GM21717 (cell line): Measurements from ENCODE around the gene WDR7.

Experiments used
- ATAC-seq: cut with Tn5 transposase; IDR thresholded peaks from one replicate; pipeline ENCODE4 v1.9.1; 2021; ENCODE audit warnings: mild to moderate bottlenecking, moderate library complexity; ENCODE audit not compliant: unreplicated experiment

Gene WDR7

DNA sequence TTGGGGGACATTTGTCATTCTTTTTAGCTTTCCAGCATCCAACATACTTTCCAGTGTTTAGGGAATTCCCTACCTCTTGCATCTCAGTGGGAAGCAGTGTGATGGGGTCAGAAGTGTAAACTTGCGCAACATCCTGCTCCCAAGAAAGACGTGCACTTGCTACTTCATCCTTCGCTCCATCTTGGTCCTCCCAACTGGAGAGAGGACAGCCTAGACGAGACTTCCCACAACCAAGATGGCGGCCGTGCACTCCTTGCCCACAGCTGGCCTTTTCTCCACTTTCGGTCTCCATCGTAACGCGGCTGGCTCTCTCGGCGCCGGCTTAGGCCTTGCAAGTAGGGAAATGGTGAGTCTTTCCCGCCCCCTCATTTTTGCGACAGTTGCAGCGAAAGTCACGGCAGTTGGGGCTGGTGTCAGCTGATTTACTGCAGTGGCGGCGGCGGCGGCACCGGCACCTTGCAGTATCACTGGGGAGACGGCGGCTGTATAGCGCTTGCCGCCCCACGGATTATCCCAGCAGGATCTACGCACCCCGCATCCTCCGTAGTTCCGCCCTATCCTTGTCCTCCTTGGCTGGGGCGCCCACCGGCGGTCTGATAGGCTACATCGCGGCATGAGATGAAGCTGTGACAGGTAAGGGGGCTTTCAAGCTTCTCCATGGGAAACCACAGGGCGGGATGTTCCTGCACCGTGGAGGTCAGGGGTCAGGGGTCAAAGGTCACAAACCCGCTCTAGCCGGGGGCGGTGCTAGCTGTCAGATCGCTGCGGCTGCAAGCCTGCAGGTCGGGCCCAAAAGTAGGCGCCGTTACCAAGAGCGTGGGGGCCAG lies at the start of gene WDR7:
TSS of gene WDR7 (plus strand) at position 416 of the 827 bp plus-strand sequence. CDS start 21,157 bp downstream, outside the sequence.
- ATAC-seq = peak; percentile 96

DNA sequence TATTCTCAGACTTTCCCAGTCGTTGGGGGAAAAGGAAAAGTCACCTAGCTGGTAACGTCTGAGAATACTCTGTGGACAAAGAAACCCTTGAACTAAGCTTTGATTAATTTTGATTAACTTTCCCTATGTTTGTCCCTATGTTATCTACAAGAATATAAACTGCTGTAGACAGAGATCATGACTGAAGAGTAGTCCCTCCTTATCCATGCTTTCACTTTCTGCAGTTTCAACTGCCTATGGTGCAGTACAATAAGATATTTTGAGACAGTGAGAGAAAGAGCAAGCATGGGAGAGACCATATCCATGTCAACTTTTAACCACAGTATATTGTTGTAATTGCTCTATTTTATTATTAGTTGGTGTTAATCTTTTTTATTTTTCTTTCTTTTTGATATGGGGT lies 44.5 kb upstream of the WDR7 start:
- no peak for ATAC-seq

DNA sequence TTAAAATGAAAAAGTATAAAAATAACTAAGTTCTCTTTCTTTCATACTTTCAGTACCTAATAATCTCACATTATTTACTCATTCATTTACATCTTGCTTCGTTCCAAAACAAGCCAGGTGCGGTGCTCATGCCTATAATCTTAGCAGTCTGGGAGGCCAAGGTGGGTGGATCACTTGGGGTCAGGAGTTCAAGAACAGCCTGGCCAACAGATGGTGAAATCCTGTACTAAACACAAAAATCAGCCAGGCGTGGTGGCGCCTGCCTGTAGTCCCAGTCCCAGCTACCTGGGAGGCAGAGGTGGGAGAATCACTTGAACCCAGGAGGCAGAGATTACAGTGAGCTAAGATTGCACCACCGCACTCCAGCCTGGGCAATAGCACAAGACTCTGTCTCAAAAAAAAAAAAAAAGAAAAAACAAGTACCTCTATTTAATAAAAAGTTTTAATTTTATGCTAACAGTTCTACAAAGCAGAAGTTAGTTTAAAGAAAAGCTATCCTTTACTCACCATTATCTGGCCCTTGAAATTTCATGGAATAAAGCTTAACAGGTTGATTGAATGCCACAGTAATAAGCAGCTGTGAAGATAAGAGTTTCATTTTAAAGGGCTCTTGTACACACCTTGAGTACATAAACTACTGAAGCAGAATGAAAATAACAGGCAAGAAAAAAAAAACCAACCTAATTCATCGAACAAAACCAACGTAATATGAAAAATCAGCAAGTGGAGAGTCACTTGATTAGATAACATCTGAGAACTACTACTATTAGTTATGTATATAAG lies 35.2 kb upstream of the WDR7 start:
- no peak for ATAC-seq

DNA sequence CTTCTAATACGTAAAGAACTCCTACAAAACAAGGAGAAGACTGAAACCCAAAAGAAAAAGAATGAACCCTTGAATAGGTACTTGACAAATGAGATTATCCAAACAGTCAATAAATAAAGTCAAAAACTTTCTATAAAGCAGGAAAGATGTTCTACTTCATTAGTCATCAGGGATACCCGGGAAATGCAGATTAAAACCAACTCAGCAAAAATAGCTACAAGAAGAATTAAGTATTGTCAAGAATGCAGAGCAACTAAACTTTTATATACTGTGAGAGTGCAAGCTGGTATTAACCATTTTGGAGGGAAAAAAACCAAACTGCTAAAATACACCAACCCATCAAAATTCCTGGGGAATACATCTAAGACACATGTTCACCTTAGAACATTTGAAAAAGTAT lies 23.2 kb upstream of the WDR7 start:
- ATAC-seq = no peak

DNA sequence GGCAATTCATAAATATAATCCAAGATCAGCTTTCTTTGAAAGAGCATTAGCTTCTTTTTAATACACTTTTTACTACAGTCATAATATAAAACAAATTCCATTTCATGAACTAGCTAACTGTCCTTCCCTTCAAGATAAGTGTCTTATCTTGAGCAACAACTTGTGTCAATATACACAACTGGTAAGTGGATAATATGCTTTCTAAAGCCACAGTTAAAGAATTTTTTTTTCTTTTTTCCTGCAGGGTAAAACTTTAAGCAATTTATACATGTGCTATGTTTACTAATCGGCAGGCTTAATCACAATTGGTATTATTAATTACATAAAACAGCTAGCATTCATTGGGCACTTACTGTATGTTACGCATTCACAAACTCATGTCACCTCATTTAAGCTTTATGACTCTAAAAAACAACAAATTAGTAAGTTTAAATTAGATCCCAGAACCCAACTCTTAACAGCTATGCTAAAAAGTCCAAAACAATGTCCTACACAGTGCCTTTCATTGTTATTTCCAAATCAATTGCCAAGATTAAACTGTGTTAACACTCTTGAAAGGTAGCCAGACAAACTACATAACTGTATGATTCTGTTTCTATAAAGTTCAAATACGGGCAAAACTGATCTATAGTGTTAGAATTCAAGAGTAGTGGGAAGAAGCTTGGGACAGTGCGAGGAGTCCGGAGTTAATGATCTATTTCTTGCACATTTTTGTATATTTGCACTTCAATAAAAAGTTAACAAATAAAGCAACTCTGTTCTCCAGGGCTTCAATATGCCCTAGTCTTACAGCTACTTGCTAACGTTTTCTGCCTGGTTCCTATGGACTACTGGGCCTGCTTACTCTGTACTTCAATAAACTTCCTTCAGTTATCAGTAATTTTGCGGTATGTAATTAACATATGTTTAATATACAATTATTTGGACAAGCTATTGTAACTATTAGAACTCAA lies 18.8 kb upstream of the WDR7 start:
- ATAC-seq = no peak

DNA sequence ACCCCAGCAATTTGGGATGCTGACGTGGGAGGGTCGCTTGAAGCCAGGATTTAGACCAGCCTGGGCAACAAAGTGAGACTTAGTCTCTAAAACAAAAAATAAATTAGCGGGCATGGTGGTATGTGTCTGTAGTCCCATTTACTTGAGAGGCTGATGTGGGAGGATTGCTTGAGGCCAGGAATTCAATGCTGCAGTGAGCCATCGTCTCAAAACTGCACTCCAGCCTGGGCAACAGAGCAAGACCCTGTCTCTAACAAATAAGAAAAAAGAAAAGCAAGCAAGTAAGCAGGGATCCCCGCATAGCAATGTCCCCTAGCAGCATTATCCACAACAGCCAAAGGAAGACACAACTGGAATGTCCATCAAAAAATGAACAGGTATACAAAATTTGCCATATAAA lies 16.2 kb upstream of the WDR7 start:
- no peak for ATAC-seq

DNA sequence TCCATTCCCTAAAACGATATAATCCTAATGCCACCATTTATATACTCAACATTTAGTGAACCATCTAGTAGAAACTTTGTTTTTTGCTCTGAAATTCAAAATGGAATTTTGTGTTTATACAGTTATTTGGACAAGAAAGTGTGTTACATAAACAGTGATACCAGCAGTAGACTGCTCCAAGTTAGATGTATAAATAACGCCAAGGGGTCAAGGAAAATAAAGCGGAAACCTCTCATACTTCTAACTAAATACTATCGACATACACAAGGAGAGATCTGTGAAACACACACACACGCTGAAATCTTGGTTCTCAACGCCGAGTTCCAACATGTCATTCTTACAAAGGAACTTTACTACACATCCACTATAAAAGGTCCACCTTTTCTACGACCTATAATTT lies 14.0 kb upstream of the WDR7 start:
- no peak for ATAC-seq

DNA sequence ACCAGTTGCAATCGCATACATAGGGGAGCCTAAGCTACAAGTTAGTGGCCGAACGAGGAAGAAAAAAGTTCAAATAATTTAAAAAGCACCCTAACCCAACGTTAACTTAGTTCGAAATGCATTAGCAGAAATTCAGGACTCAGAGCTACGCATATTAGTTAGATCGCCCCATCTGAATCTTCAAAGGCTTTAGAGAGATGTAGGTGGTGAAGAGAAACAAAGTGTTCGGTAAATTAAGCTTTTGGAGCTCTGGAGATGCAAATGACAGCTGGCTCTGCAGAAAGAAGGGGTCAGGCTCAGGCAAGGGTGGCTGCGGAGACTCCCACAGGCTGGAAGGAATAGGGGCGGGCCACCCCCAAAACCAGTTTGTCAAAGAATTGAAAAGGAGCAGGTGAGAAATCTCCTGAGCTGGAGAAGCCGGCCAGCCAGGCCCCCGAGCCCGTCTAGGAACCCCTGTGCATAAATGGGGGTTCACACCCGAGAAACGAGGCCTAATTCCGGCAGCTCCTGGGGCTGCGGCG lies 13.4 kb upstream of the WDR7 start:
- peak; percentile 24 for ATAC-seq

DNA sequence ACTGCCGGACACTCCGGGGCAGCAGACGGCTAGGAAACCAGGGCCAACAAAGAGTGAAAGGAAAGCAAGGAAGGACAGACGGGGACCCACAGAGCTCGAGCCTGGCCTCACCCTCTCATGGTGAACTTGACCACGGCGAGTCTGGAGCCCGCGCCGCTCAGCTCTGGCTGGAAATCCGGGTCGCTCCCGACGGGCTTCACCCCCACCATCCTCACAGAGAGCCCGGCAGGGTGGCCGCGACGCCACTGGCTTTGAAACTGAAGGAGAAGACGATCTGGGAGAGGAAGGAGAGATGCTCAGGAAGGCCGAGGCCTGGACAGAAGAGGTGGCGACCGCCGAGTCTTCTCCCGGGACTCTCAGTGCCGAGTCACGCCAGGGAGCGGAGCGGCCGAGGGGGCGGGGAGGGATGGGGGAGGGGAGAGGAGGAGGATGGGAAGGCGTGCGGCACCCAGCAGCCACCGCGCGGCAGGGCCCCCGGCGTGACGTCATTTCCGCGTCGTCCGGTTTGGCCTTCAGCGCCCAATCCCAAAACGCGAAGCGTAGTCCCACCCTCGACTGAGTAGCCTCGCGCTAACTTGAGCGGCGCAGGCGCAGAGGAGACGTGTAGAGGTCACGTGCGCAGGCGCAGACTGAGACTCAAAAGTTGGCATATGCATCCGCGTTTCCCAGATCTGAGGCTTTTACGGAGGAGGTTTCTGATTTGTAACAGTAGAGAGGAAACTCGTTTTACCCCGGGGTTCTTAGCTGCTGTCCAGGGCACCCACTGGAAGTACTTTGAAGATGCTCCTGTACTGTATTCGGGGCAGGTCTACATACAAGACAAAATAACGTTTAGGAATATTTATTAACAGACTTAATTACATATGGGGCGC lies 12.7 kb upstream of the WDR7 start, which contains the start of gene TXNL1:
TSS of gene TXNL1 (minus strand) at position 361 of the 872 bp plus-strand sequence. CDS start at position 209, 152 bp downstream.
- ATAC-seq = peak; percentile 92

DNA sequence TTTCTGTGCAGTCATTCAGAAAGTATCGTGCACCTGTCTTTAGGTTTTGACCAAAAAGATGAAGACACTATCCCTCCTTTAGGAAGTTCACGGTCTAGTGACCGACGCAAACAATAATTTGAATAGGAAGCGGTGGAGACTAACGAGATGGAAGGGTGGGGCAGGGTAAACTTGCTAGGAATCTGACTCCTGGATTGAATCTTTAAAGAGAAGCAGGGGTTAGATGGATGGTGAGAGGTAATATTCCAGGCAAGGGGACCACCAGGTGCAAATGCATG lies 12.1 kb upstream of the WDR7 start:
- peak; percentile 15 for ATAC-seq

DNA sequence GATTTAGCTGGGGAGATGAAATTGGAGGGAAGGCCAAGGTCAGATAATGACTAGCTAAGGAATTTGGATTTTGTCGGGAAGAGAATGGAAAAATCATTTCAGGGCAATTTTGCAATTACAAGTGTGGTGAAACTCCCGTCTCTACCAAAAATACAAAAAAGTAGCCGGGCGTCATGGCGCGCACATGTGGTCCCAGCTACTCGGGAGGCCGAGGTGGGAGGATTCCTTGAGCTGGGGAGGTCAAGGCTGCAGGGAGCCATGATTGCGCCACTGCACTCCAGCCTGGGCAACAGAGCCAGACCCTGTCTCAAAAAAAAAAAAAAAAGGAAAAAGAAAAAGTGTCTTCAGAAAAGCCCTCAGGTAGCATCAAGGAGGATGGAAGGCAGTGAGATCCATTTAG lies 11.6 kb upstream of the WDR7 start:
- ATAC-seq = no peak

DNA sequence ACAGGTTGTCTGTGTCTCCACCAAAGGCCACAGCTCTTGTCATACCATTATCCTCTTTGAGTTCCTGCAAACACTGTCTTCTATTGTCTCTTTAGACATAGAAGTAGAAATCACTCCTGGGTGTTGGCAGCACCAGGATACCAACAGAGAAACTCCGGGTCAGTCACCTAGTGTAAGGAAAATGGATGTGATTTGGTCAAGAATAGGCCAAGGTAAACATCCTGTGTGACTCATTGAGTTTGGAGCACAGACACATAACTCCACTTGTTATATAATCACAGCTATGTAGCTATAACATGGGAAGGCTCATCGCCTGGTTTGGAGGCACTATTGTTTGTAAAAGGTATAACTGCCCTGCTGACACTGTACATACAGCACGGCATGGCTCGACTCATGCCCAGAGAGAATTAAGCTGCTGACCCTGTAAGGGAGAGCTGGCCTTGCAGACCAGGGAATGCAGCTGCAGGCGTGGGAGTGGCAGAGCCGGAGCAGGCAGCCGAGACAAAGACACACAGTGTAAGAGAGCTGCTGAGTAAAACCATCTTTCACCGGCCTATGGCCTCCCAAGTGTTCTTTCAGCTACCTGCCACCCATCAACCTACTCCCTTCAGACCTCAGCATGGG lies 9.3 kb upstream of the WDR7 start:
- ATAC-seq = no peak

DNA sequence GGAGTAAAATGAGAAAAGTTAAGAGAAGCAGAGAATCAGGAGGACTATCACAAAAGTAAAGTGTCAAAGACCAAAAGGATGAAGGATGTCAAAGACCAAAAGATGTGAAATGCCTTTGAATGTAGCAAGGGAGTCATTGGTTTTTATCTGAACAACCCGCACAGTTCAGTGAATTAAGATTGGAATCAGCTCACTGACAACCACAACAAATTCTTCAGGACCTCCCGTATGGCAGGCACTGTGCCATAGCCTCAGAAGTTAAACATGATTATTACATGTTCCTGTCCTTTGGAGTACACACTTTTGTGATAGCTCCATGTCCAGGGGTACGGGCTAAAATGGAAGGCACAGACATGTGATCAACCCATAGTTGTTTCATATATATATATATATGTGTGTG lies 7.8 kb upstream of the WDR7 start:
- no peak for ATAC-seq

DNA sequence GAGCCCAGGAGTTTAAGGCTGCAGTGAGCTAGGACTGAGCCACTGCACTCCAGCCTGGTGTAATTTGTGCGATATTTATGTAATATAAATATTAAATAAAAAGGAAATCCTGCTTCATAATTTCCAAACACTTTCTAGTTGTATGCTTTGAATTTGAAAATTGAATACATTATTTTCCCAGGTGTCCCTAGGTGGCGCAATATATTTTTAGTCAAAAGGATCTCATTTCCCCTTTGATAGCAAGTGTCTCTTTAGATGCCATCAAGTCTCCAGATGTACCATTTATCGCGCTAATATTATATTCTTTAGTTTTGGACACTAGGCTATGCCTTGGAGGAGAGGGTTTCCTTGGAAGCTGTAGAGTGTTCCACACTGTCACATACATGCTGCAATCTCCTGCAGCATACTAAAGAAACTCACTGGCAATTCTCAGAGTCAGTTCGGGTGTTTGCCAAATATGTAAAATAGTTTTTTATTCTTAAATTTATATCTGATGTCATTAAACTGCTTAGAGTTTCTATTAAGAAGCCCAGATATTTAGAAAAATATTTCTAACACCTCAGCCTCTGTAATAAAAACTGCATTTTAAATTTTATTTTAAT lies 5.6 kb upstream of the WDR7 start:
- no peak for ATAC-seq

DNA sequence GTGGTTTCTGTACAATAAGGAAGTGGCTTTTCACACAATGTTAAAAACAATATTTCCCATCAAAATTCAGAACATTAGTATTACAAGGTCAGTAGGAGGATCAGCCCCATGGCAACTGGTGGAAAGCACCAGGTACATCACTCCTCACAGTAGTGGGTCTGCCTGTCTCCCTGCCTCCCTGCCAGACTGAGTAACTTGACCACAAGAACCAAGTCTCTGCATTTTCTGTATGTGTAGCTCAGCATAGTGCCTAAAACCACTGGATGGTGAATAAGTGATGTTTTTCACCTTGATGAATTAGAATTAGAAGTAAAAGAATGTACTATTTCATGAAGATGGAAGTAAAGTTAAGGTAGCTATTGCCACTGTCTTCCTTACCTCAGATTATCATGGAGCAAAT lies 4.1 kb upstream of the WDR7 start:
- no peak for ATAC-seq

DNA sequence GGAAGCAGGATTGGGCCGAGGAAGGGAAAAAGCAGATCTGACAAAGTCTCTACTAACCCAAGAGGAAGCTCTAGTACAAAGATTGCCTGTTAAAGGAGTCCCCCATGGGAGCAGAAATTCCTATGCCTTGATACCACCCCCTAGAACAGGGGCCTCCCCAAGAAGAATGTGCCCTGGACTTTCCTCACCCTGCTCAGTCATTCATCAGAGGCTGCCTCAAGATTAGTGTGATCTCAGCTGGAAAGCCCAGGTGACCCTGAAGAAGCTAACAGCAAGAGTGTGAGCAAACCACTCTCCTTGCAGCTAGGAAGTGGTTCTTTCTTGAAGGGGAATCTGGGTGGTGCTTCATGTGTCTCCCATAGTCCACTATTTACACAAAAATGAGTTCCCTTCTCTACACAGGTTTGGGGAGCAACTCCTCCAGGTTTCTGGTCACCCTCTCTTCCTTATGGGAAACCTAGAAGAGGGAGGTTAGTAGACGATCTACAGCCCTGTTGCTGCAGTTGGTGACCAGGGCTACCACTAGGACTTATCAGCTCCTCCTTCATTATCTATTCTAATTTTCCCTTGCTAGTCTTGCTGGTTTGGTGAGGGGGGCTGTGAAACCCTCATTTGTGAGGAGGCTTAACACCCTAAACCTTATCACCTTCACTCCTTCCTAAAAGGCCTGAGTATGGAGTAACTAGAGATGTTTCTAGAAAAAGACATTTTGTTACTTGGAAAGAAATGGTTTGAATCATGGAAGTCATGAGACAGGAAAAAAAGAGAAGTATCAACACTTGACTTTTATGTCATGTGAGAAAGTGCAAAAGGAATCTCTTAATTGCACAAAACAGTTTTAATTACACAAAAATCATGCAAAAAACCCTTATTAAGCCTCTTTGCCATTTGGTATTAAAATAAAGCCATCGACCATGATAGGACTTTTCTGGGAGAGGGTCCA lies 2.9 kb upstream of the WDR7 start:
- ATAC-seq = no peak

DNA sequence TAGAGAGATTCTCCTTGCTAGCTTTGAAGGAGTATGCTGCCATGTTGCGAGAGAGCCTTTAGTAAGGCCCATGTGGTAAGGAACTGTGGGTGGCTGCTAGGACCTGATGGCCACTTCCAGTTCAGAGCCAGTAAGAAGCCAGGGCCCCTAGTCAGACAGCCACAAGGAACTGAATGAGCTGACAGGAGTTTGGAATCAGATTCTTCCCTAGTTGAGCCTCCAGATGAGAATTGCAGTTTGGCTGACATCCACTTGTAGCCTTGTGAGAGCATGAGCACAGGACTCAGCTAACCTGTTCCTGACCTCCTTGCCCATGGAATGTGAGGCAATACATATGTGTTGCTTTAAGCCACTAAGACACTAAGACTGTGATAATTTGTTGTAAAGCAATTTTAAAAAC lies 1.2 kb upstream of the WDR7 start:
- ATAC-seq = no peak

DNA sequence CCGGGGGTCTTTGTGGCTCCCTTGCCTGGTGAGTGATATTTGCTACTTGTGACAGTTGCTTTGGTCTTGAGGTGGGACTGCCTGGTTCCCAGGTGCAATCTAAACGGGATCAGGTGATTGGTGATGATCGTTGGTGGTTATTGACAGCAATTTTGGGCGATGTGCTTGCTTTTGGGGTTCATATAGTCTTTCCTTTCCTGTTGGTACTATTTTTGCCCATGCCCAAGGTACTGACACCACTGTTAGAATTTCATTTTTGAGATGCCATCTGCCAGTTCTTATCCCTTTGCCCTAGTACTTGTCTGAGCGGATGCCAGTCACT lies 573 bp downstream of the WDR7 start:
- ATAC-seq = no peak
